Pancreas (tissue), 10 donors: Measurements from ENCODE around the gene PRICKLE1. TPM values are rescaled to one million over a fixed set of nuclear protein-coding genes. Genes with fewer than 3 reads are reported as not detected.

ENCODE experiments used
- ATAC-seq, 4 donors: fragments of 200-7000 bp; cut with Tn5 transposase; one replicate each; pipeline versions ENCODE4 v1.8.0 to v1.9.1; 2020; ENCODE audit warnings: mild to moderate bottlenecking in 4 of 4, moderate library complexity in 4 of 4
- DNase-seq, 6 donors: peaks; one replicate each; pipeline ENCODE4 v3.0.0-alpha.2; 2020
- FAIRE-seq: peaks from 2 replicates; lab custom pipeline; 2012; peaks lifted over from hg19 to GRCh38; lab: Jason Lieb, UNC
- H3K27ac ChIP-seq, 4 donors: fragments of 200-600 bp; sonication (generic); 1 replicate in 3 of 4; 2 replicates in 1 of 4; pipeline versions ENCODE4 v1.5.0 to v1.8.0; 2020
- H3K27me3 ChIP-seq, 4 donors: fragments of 200-600 bp; one replicate each; pipeline ENCODE4 v1.8.0; 2021
- H3K36me3 ChIP-seq, 3 donors: fragments of 200-600 bp; sonication (generic) in 1 of 3; one replicate each; pipeline versions ENCODE4 v1.5.0 to v1.8.0; 2020 to 2021
- H3K4me1 ChIP-seq, 3 donors: fragments of 200-600 bp; one replicate each; pipeline ENCODE4 v1.8.0; 2021
- H3K4me3 ChIP-seq, 4 donors: fragments of 200-600 bp; sonication (generic) in 2 of 4; one replicate each; pipeline versions ENCODE4 v1.5.0 to v1.8.0; 2020 to 2021
- H3K9me3 ChIP-seq, 4 donors: fragments of 200-600 bp; one replicate each; pipeline ENCODE4 v1.8.0; 2021
- CTCF ChIP-seq, 4 donors: fragments of 200-600 bp; sonication (generic) in 3 of 4; IDR thresholded peaks; one replicate each; pipeline versions ENCODE4 v1.5.0 to v1.8.0; 2021; ENCODE audit warnings: antibody characterized with exemption in 4 of 4
- WGBS, 2 donors: extraction: QIAGEN DNeasy Blood & Tissue Kit; methylation state at CpG; one replicate each; pipeline ENCODE4 v1.1.7; 2013; 5-methylcytosine and 5-hydroxymethylcytosine counted together
- intact Hi-C, 3 donors: fragments of 100-400 bp; cut with DNase I; formaldehyde crosslinking; loops; one replicate each; pipeline versions ENCODE4 v1.11.1 to v1.14.2; 2022
- polyA plus RNA-seq, 2 donors: library from polyadenylated mRNA; stranded (reverse); fragments of 200-250 nt; gene quantifications; one replicate each; pipeline ENCODE4 v1.2.3, GENCODE V29; 2013
- total RNA-seq, 6 donors: library from RNA; stranded (reverse); fragmentation: NEBNext Ultra II Directional in 4 of 6; extraction: Animal tissue kit (Norgen Biotek cat#: 25700) in 4 of 6; gene quantifications; one replicate each; pipeline versions ENCODE4 v1.2.1 to v1.2.4, GENCODE V29; 2021 to 2023
- donor health status: healthy with polysubstance abuse.
- donor health status: DM: no; HTN: no; CAD: no; lungs with moderate emphysema.
- donor health status: DM: no; HTN: no; CAD: no.
- donor health status: control.
- donor health status: control.
- donor health status: Bipolar disorder and iron deficiency.
- donor health status: DM: yes; HTN: yes; CAD: no.
- donor health status: DM: no; HTN: no; CAD: no.
- donor health status: DM: no; HTN: no; CAD: no.
- donor health status: DM: yes; HTN: yes; CAD: no.

Gene PRICKLE1
- total RNA-seq (1 to 10 TPM; 1.5 to 9.5 (median 3.3) TPM), polyA plus RNA-seq (1 to 10 TPM; 1.6 to 2.4 TPM)

GRCh38 chr12:42589465-42590329 lies at the start of gene PRICKLE1:
Gene PRICKLE1 (minus strand): TSS chr12:42589746. CDS start chr12:42472516, 117,230 bp downstream.
- peaks cover 0 to 8% (median 0%) of the 10 kb centered on the region in 3 donors for H3K4me1 ChIP-seq
- intact Hi-C loops = no loop called here
- WGBS, 2 donors = 0 to 1% methylated on average over 77 to 107 of the region's 107 CpGs
- no peaks in the 10 kb centered on the region for H3K9me3 ChIP-seq
- peak; percentile 78 to 90 (median 84) for ATAC-seq
- H3K4me3 ChIP-seq = peak within 1 kb of the TSS; percentile 76 to 93 (median 84)
- TF ChIP-seq CTCF (IDR thresholded peaks at IDR 0.05) = no peak
- H3K27me3 ChIP-seq = no peaks in the 10 kb centered on the region
- DNase-seq = peak; percentile 37 to 80 (median 54)
- FAIRE-seq = no peak
- H3K36me3 ChIP-seq = no peaks in the 10 kb centered on the region
- peak within 1 kb of the TSS in 2 of 4 donors; percentile 48 to 51 for H3K27ac ChIP-seq

GRCh38 chr12:42638697-42639096 lies 49.2 kb upstream of the PRICKLE1 start:
- intact Hi-C loops = no loop called here
- FAIRE-seq (no peak), ATAC-seq (no peak), DNase-seq (no peak)
- 86 to 88% methylated on average over 3 to 4 of the region's 4 CpGs for WGBS, 2 donors
- no peak overlapping the region for H3K27ac ChIP-seq
- no peaks in the 10 kb centered on the region for H3K27me3 ChIP-seq
- no peaks in the 10 kb centered on the region for H3K9me3 ChIP-seq
- H3K4me1 ChIP-seq = no peaks in the 10 kb centered on the region
- no peak overlapping the region for H3K4me3 ChIP-seq
- TF ChIP-seq CTCF (IDR thresholded peaks at IDR 0.05) = no peak
- no peaks in the 10 kb centered on the region for H3K36me3 ChIP-seq

GRCh38 chr12:42638011-42638410 lies 48.5 kb upstream of the PRICKLE1 start:
- intact Hi-C loops = no loop called here
- Histone ChIP-seq H3K9me3 (no peaks in the 10 kb centered on the region), H3K27me3 (no peaks in the 10 kb centered on the region), H3K36me3 (no peaks in the 10 kb centered on the region), H3K27ac (no peak overlapping the region), H3K4me1 (no peaks in the 10 kb centered on the region), H3K4me3 (no peak overlapping the region)
- FAIRE-seq = no peak
- DNase-seq = no peak
- TF ChIP-seq CTCF (IDR thresholded peaks at IDR 0.05) = no peak
- no peak for ATAC-seq

GRCh38 chr12:42636993-42637392 lies 47.4 kb upstream of the PRICKLE1 start:
- Histone ChIP-seq H3K4me1 (no peaks in the 10 kb centered on the region), H3K36me3 (no peaks in the 10 kb centered on the region), H3K27me3 (no peaks in the 10 kb centered on the region), H3K27ac (no peak overlapping the region), H3K9me3 (no peaks in the 10 kb centered on the region), H3K4me3 (no peak overlapping the region)
- no peak for DNase-seq
- ATAC-seq = no peak
- intact Hi-C loops = no loop called here
- no peak for TF ChIP-seq CTCF (IDR thresholded peaks at IDR 0.05)
- 94 to 95% methylated on average over 21 of the region's 21 CpGs for WGBS, 2 donors
- FAIRE-seq = no peak

- intact Hi-C loops = no loop called here
- Histone ChIP-seq H3K9me3 (no peaks in the 10 kb centered on the region), H3K36me3 (no peaks in the 10 kb centered on the region), H3K4me1 (no peaks in the 10 kb centered on the region), H3K4me3 (no peak overlapping the region), H3K27me3 (no peaks in the 10 kb centered on the region), H3K27ac (no peak overlapping the region)
- 65 to 85% methylated on average over 4 of the region's 4 CpGs for WGBS, 2 donors
- no peak for ATAC-seq
- TF ChIP-seq CTCF (IDR thresholded peaks at IDR 0.05) = no peak
- DNase-seq = no peak
- FAIRE-seq = no peak
Observed at GRCh38 chr12:42633594-42633993, 44.0 kb upstream of the PRICKLE1 start.
